Mucosa of descending colon (tissue), 3 donors: ENCODE measurements around the gene FASTKD3. TPM values are rescaled to one million over a fixed set of nuclear protein-coding genes. Genes with fewer than 3 reads are reported as not detected.

Experiments
- ATAC-seq: fragments of 200-7000 bp; cut with Tn5 transposase; one replicate; pipeline ENCODE4 v1.9.1; 2020; ENCODE audit warnings: mild to moderate bottlenecking, moderate library complexity
- DNase-seq, 3 donors: peaks; one replicate each; pipeline ENCODE4 v3.0.0-alpha.2; 2020
- H3K36me3 ChIP-seq: fragments of 200-600 bp; one replicate; pipeline ENCODE4 v1.8.0; 2021; ENCODE audit warnings: low read depth, mild to moderate bottlenecking
- H3K4me1 ChIP-seq: fragments of 200-600 bp; one replicate; pipeline ENCODE4 v1.8.0; 2021; ENCODE audit warnings: low read depth, mild to moderate bottlenecking
- H3K4me3 ChIP-seq: fragments of 200-600 bp; one replicate; pipeline ENCODE4 v1.8.0; 2021; ENCODE audit warnings: mild to moderate bottlenecking
- H3K9me3 ChIP-seq: fragments of 200-600 bp; one replicate; pipeline ENCODE4 v1.8.0; 2021; ENCODE audit warnings: mild to moderate bottlenecking
- intact Hi-C, 2 donors: fragments of 100-400 bp; cut with DNase I in 1 of 2; cut with micrococcal nuclease in 1 of 2; formaldehyde crosslinking; loops; one replicate each; pipeline versions ENCODE4 v1.11.0 to v1.11.1; 2022; cut with DNase I, micrococcal nuclease
- total RNA-seq, 3 donors: library from RNA; stranded (reverse); fragmentation: NEBNext Ultra II Directional in 2 of 3; extraction: Animal tissue kit (Norgen Biotek cat#: 25700) in 2 of 3; gene quantifications; one replicate each; pipeline versions ENCODE4 v1.2.1 to v1.2.4, GENCODE V29; 2021 to 2023
- TF ChIP-seq, protein P1 (sequence below): fragments of 200-600 bp; IDR thresholded peaks from one replicate; pipeline ENCODE4 v1.8.0; 2022; ENCODE audit warnings: antibody characterized with exemption, mild to moderate bottlenecking
- donor health status: DM: no; HTN: no; CAD: no; lungs with moderate emphysema.
- donor health status: DM: no; HTN: no; CAD: no.
- donor health status: DM: no; HTN: yes; CAD: no.

Gene FASTKD3
- total RNA-seq, 3 donors from 2014 or later = 9.2 to 11.7 (median 9.5) TPM

DNA sequence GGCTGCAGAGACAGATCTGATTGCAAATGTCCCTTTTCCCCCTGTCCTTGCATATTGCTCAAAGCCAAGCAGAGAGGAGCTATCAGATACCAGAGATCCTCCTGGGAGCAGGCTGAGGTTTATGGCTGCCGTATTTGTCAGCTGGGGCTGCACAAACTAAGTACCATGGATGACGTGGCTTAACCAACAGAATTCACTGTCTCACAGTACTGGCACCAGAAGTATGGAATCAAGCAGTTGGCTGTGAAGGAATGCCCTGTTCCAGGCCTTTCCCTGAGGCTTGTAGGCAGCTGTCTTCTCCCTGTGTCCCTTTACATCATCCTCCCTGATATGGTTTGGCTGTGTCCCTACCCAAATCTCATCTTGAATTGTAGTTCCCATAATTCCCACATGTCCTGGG, 20.5 kb downstream of the FASTKD3 start:
- DNase-seq (no peak), ATAC-seq (no peak)
- TF ChIP-seq, protein P1, sequence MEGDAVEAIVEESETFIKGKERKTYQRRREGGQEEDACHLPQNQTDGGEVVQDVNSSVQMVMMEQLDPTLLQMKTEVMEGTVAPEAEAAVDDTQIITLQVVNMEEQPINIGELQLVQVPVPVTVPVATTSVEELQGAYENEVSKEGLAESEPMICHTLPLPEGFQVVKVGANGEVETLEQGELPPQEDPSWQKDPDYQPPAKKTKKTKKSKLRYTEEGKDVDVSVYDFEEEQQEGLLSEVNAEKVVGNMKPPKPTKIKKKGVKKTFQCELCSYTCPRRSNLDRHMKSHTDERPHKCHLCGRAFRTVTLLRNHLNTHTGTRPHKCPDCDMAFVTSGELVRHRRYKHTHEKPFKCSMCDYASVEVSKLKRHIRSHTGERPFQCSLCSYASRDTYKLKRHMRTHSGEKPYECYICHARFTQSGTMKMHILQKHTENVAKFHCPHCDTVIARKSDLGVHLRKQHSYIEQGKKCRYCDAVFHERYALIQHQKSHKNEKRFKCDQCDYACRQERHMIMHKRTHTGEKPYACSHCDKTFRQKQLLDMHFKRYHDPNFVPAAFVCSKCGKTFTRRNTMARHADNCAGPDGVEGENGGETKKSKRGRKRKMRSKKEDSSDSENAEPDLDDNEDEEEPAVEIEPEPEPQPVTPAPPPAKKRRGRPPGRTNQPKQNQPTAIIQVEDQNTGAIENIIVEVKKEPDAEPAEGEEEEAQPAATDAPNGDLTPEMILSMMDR = no peak
- no peak overlapping the region for H3K4me3 ChIP-seq
- H3K4me1 ChIP-seq = peaks cover 3% of the 10 kb centered on the region
- H3K9me3 ChIP-seq = no peaks in the 10 kb centered on the region
- intact Hi-C loops = no loop called here
- H3K36me3 ChIP-seq = no peaks in the 10 kb centered on the region

DNA sequence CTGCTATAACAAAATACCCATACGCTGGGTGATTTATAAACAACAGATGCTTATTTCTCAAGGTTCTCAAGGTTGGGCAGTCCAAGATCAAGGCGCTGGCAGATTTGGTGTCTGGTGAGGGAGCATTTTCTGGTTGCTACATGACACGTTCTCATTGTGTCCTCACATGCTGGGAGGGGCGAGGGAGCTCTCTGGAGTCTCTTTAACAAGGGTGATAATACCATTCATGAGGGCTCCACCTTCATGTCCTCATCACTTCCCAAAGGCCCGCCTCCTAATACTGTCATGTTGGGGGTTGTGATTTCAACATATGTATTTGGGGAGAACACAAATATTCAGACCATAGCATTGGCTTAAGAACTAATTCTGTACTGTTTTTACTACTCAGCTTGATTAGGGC, 22.5 kb downstream of the FASTKD3 start:
- no peaks in the 10 kb centered on the region for H3K9me3 ChIP-seq
- TF ChIP-seq, protein P1 = no peak
- DNase-seq = no peak
- peaks cover 3% of the 10 kb centered on the region for H3K4me1 ChIP-seq
- intact Hi-C loops = no loop called here
- ATAC-seq = no peak
- no peak overlapping the region for H3K4me3 ChIP-seq
- H3K36me3 ChIP-seq = no peaks in the 10 kb centered on the region

DNA sequence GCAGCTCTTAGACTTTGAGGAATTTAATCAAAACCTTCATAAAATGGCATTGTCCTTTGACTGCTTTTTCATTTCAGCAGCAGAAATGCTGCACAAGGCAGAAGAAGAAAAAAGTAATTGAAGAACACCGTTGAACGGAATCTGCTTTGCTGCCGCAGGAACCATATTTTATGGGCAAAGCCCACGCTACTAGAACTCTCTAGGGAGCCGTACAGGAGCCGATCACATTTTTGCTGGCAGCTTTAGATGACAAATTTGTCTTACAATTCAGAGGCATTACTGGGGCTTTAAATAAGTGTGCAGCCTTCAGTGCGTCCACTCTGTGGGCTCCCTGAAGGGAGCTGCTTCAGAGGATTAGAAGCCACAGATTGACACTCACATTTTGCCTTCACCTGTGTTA, 23.3 kb downstream of the FASTKD3 start:
- ATAC-seq = no peak
- no peak for DNase-seq
- no peak overlapping the region for H3K4me3 ChIP-seq
- intact Hi-C loops = no loop called here
- TF ChIP-seq, protein P1 = no peak
- peaks cover 3% of the 10 kb centered on the region for H3K4me1 ChIP-seq
- H3K9me3 ChIP-seq = no peaks in the 10 kb centered on the region
- H3K36me3 ChIP-seq = no peaks in the 10 kb centered on the region

DNA sequence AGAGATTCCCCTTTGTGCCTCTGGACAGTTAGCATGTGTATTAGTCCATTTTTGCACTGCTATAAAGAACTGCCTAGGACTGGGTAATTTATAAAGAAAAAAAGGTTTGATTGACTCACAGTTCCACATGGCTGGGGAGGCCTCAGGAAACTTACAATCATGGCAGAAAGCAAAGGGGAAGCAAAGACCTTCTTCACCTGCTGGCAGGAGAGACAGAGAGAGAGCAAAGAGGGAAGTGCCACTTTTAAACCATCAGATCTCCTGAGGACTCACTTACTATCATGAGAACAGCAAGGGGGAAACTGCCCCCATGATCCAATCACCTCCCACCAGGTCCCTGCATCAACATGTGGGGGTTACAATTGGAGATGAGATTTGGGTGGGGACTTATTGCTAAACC, 23.9 kb downstream of the FASTKD3 start:
- TF ChIP-seq, protein P1 = no peak
- intact Hi-C loops = no loop called here
- Histone ChIP-seq H3K4me1 (peaks cover 3% of the 10 kb centered on the region), H3K4me3 (no peak overlapping the region), H3K9me3 (no peaks in the 10 kb centered on the region), H3K36me3 (no peaks in the 10 kb centered on the region)
- ATAC-seq (no peak), DNase-seq (no peak)

DNA sequence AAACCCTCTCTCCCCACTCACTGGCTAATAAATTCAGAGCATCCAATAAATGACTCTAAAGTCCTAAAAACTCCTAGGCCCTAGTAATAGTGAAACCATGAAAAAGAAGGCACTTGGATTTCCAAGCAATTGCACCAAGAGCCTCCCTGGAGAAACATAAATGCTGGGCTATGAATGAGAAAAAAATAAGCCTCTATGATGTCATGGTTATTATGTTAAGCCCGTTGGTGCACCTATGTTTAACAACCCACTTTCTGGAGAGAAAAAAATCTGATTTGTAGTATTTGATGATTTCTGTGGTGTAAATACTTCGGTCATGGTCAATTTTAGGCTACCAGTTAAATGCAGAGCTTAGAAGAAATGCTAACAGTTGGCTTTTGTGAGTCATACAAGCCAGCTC, 26.3 kb downstream of the FASTKD3 start:
- intact Hi-C loops = no loop called here
- H3K4me3 ChIP-seq = no peak overlapping the region
- H3K4me1 ChIP-seq = no peaks in the 10 kb centered on the region
- TF ChIP-seq, protein P1 = no peak
- no peak for ATAC-seq
- no peaks in the 10 kb centered on the region for H3K9me3 ChIP-seq
- no peak for DNase-seq
- H3K36me3 ChIP-seq = no peaks in the 10 kb centered on the region

DNA sequence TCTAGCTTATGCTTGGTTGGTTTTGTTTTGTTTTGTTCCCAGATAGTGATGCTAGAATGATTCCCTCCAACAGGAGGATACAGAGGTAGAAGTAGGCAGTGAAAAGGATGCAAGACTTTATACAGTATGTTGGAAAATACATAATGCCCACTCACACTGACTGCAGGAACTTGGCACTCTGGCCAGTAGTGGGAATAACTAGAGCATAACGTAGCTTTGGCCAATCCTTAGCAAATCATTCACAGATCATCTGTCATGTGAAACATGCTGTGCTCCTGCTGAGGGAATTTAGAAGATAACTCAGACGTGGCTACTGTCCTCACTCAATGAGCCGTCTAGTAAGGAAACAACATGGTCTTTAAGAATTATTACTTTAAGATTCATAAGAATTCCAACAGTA, 31.4 kb downstream of the FASTKD3 start:
- Histone ChIP-seq H3K36me3 (no peaks in the 10 kb centered on the region), H3K9me3 (no peaks in the 10 kb centered on the region), H3K4me3 (no peak overlapping the region), H3K4me1 (no peaks in the 10 kb centered on the region)
- TF ChIP-seq, protein P1 = no peak
- no peak for DNase-seq
- intact Hi-C loops = no loop called here
- no peak for ATAC-seq
